Fibroblast of mammary gland (primary cell): Measurements from ENCODE around the gene CYP4F2.
"Not testable (repeated sequence)": the region's sequence is repeated elsewhere in the genome, so short reads cannot be mapped to it uniquely, and the experiment has no call there.

Experiments used
- DNase-seq: peaks from one replicate; pipeline ENCODE4 v3.0.0-alpha.2; 2010; ENCODE audit warnings: low read depth
- H3K4me3 ChIP-seq: 2 replicates; pipeline ENCODE4 v1.5.1; 2011; ENCODE audit warnings: low read depth, mild to moderate bottlenecking, low read length, moderate library complexity; ENCODE audit not compliant: control insufficient read depth
- TF ChIP-seq, protein P1 (sequence below): conservative IDR thresholded peaks from 2 replicates; pipeline ENCODE4 v1.5.1; 2011; ENCODE audit warnings: low read depth, low read length, inconsistent platforms; ENCODE audit not compliant: control insufficient read depth, insufficient read depth

CYP4F2 gene

DNA sequence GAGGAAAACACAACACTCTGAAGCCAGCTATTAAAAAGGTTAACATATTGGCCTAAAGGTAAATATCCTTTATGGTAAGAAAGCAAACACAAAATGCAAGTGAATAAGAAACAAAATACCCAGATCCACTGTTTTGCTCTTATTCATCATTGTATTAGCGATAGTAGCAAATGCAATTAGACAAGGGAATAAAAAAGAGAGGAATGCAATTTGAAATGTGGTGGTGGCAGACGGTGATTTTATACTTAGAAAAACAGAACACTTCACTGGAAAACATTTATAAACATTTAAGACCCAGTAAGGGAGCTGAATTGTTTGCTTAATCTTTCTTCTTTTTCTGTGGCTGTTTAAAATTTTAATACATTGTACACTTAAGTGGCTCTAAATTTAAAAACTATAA, 17.2 kb upstream of the CYP4F2 start:
- no peak for DNase-seq
- TF ChIP-seq, protein P1, sequence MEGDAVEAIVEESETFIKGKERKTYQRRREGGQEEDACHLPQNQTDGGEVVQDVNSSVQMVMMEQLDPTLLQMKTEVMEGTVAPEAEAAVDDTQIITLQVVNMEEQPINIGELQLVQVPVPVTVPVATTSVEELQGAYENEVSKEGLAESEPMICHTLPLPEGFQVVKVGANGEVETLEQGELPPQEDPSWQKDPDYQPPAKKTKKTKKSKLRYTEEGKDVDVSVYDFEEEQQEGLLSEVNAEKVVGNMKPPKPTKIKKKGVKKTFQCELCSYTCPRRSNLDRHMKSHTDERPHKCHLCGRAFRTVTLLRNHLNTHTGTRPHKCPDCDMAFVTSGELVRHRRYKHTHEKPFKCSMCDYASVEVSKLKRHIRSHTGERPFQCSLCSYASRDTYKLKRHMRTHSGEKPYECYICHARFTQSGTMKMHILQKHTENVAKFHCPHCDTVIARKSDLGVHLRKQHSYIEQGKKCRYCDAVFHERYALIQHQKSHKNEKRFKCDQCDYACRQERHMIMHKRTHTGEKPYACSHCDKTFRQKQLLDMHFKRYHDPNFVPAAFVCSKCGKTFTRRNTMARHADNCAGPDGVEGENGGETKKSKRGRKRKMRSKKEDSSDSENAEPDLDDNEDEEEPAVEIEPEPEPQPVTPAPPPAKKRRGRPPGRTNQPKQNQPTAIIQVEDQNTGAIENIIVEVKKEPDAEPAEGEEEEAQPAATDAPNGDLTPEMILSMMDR = no peak
- no peak overlapping the region for H3K4me3 ChIP-seq

DNA sequence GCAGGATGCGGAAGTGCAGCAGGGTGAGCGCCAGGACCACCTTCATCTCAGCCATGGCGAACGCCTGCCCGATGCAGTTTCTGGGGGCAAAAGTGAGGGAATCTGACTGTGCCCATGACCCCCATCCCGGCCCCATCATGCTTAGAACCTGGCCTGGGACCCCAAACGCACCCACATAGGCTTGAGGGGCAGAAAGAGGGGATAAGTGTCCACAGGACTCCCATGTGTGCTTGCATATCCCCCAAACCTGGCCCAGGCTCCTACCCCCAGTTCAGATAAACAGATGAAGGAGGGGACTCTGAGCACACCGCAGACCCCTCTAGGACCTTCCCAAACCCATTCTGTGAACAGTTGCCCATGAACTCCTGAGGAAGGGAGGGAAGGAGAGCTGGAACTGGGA, 16.0 kb upstream of the CYP4F2 start:
- no peak for DNase-seq
- TF ChIP-seq, protein P1 = no peak
- H3K4me3 ChIP-seq = no peak overlapping the region

DNA sequence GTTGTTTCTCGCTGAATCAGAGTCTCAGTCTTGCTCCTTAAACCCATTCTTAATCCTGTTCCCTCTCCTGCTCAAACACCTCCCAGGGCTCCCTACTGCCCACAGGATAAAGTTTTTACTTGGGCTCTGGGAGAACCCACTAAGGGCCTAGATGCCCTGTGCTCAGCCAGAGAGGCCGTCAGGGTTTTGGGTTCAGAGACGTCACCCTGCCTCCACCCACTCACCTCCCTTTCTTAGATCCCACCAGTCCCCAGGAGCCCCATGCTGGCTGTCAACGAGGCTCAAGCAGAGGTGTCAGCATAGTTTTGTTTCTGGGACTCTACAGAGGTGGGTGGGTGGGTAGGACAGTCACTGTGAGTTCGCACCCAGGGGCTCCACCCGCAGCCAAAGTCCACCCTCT, 15.5 kb upstream of the CYP4F2 start:
- TF ChIP-seq, protein P1 = no peak
- no peak overlapping the region for H3K4me3 ChIP-seq
- no peak for DNase-seq

DNA sequence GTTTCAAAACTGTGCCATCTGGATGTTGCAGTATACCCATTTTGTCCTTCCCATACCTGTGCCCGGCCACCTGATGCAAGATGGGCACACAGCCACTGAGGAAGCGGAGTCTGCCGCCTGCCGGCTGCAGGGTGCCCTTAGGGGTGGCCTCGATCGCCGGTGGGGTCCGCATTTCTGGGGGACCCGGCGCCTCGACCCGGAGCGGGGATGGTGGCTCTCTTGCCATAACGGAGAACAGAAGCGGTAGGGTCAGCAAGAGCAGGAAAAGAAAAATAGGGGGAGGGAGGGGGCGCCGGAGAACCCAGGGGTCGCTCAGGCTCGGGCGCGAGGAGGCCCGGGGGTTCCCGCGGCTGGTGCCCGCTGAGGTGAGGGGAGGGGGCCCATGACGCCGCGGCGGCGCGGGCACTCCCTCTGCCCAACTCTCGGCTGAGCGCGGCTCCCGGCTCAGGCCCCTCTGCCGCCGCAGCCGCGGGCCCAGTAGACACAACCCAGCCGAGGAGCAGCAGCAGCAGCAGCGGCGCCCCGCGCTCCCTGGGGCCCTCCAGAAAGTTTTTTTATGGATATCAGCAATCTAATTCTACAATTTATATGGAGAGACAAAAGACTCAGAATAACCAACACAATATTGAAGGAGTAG, 13.8 kb upstream of the CYP4F2 start:
- TF ChIP-seq, protein P1 = no peak
- H3K4me3 ChIP-seq = no peak overlapping the region
- no peak for DNase-seq

DNA sequence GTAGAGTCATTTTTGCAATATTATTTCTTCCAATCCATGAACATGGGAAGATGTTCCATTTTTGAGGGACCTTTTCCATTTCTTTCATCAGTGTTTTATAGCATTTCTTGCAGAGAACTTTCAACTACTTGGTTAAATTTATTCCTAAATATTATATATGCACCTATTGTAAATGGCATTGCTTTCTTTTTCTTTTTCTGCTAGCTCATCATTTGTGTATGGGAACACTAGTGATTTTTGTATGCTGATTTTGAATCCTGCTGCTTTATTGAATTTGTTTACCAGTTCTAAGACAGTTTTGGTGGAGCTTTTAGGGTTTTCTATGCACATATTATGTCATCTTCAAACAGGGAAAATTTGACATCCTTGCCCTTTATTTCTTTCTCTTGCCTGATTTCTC, 7.2 kb upstream of the CYP4F2 start:
- DNase-seq = no peak
- TF ChIP-seq, protein P1 = no peak
- no peak overlapping the region for H3K4me3 ChIP-seq

DNA sequence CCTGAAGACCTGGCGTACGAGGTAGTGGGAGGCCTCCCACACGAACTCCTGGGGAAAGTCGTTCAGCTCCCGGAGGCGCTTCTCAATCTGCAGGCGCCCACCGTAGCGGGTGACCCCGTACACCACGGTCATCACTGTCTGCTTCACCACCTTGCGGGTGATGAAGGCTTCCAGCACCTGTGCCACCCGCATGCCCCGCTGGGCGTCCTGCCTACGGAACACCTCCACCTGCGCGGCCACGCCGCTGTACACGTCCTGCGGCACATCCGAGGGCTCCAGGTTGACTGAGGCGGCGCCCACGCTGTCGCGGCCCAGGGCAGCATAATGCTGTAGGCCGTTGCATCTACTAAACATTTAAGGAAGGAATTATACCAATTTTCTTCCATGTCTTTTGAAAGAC, 5.0 kb upstream of the CYP4F2 start:
- H3K4me3 ChIP-seq, DNase-seq: not testable (repeated sequence)

DNA sequence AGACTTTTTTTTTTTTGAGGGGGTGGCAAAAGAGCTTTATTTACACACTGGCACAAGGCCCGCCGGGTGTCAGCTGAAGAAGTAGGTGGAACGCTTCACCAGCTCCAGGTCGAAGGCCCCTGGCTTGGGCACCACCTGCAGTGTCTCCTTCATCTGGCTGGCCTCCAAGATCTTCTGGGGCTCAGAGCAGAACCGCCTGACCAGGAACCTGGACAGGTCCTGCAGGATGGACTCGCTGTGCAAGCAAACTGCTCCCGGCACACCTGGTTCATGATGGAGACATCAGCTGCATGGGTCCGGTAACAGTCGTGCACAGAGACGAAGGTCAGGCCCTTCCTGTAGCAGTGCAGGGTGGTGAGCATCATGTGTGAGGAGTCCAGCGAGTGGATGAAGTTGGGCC, 4.4 kb upstream of the CYP4F2 start:
- H3K4me3 ChIP-seq = no peak overlapping the region
- TF ChIP-seq, protein P1 = no peak
- DNase-seq = no peak

DNA sequence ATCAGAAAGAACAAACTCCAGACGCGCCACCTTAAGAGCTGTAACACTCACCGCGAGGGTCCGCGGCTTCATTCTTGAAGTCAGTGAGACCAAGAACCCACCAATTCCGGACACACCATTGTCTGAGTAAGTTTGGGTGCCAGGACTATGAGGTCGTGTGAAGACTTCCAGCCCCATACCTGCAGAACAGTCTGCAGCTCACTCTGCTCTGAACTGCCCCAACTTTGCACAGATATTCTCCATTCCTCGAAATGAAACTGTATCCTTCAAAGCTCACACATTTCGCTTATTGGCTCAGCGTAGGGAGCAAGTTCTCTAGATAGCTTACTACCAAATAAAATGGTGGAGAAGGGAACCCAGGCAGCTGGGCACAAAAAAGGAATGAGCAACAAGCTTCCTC, 2.6 kb upstream of the CYP4F2 start:
- no peak overlapping the region for H3K4me3 ChIP-seq
- TF ChIP-seq, protein P1 = no peak
- no peak for DNase-seq

DNA sequence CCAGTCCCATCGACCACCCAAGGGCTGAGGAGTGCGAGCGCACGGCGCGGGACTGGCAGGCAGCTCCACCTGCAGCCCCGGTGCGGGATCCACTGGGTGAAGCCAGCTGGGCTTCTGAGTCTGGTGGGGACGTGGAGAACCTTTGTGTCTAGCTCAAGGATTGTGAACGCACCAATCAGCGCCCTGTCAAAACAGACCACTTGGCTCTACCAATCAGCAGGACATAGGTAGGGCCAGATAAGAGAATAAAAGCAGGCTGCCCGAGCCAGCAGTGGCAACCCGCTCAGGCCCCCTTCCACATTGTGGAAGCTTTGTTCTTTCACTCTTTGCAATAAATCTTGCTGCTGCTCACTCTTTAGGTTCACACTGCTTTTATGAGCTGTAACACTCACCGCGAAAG, 2.2 kb upstream of the CYP4F2 start:
- H3K4me3 ChIP-seq, DNase-seq: not testable (repeated sequence)

DNA sequence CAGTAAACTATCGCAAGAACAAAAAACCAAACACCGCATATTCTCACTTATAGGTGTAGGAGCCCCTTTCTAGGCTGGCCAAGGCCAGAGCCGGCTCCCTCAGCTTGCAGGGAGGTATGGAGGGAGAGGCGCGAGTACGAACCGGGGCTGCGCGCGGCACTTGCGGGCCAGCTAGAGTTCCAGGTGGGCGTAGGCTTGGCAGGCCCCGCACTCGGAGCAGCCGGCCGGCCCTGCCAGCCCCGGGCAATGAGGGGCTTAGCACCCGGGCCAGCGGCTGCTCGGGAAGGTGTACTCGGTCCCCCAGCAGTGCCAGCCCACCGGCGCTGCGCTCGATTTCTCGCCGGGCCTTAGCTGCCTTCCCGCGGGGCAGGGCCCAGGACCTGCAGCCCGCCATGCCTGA, 1.7 kb upstream of the CYP4F2 start:
- not testable (repeated sequence) for DNase-seq, H3K4me3 ChIP-seq
